Stomach smooth muscle (tissue), 2 donors: ENCODE data around the gene SPAM1.

Experiments
- H3K27ac ChIP-seq: one replicate; pipeline ENCODE4 v1.7.0; 2013; ENCODE audit warnings: mild to moderate bottlenecking, low read length, inconsistent platforms
- H3K27me3 ChIP-seq, 2 donors: one replicate each; pipeline ENCODE4 v1.7.0; 2013; ENCODE audit warnings: low read length in 2 of 2; ENCODE audit not compliant: insufficient read depth in 2 of 2, control insufficient read depth in 1 of 2
- H3K36me3 ChIP-seq, 2 donors: one replicate each; pipeline ENCODE4 v1.7.0; 2013; ENCODE audit warnings: low read length in 2 of 2; ENCODE audit not compliant: control insufficient read depth in 2 of 2, insufficient read depth in 2 of 2
- H3K4me1 ChIP-seq: one replicate; pipeline ENCODE4 v1.7.0; 2013; ENCODE audit warnings: low read length; ENCODE audit not compliant: control insufficient read depth, insufficient read depth
- H3K4me3 ChIP-seq, 2 donors: one replicate each; pipeline ENCODE4 v1.7.0; 2013; ENCODE audit warnings: low read length in 2 of 2
- H3K9ac ChIP-seq, 2 donors: one replicate each; pipeline ENCODE4 v1.7.0; 2013; ENCODE audit warnings: low read length in 2 of 2, mild to moderate bottlenecking in 1 of 2
- H3K9me3 ChIP-seq, 2 donors: one replicate each; pipeline ENCODE4 v1.7.0; 2013; ENCODE audit warnings: low read length in 2 of 2; ENCODE audit not compliant: control insufficient read depth in 2 of 2
- donor health status: healthy.
- donor health status: Pancreatic carcinoma.

SPAM1 gene

DNA sequence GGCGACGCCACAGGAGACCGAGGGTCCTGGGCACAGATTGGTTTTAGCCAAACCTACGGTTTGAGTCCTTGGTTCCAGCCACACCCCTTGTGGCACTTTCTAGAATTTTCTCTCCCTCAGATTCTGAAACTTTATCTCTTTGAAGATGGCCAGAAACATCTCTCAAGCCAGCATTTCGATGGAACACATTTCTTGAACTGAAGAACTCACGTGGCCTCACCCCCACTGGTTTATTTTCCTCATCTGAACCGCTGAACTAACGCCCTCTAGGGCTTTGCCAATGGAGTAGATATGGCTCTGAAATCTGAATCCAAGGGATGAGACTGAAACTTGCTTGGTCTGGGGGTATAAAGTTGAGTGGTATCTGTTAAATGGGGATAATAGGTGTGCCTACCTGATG is 6.7 kb upstream of the SPAM1 start:
- no peak overlapping the region for H3K4me3 ChIP-seq
- H3K4me1 ChIP-seq = no peaks in the 10 kb centered on the region
- H3K27me3 ChIP-seq = no peaks in the 10 kb centered on the region
- no peak overlapping the region for H3K9ac ChIP-seq
- H3K36me3 ChIP-seq = no peaks in the 10 kb centered on the region
- H3K27ac ChIP-seq = no peak overlapping the region
- no peaks in the 10 kb centered on the region for H3K9me3 ChIP-seq

DNA sequence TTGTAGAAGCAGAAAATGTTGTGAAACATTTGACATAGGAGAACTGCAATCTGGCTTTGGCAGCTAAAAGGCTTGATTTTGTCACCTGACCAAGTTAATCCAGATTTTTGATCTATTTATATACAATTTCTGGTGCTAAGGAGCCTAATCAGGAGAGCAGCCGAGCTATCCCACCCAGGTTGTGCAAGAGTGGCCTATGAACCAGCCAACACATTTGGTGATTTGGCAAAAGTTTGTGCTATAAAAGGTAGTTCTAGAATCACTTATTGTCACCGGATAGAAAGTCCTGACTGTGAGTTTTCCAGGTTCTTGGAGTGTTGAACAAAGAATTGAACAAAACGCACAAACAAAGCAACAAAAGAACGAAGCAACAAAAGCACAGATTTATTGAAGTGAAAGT is 1.4 kb upstream of the SPAM1 start:
- no peaks in the 10 kb centered on the region for H3K36me3 ChIP-seq
- no peak overlapping the region for H3K4me3 ChIP-seq
- no peak overlapping the region for H3K9ac ChIP-seq
- no peaks in the 10 kb centered on the region for H3K27me3 ChIP-seq
- H3K27ac ChIP-seq = no peak overlapping the region
- H3K4me1 ChIP-seq = no peaks in the 10 kb centered on the region
- no peaks in the 10 kb centered on the region for H3K9me3 ChIP-seq

DNA sequence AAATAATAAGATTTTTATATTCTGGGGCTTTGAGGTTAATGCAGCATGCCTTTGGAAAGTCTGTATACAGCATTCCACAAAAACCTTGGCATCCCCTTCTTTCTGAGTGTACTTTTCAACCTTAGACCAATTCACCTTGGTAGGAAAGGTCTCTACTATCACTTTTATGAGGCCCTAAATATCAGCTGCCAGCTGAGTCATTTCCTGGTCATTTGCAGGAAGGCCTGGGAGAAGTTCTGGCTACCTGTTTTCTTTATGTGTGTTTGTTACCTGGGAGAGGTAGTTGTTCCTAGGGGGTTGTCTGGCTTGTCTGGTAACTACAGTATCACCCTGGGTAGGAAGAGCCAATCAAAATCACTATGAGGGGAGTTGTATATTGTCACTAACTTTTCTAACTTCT is 4.1 kb downstream of the SPAM1 start:
- no peaks in the 10 kb centered on the region for H3K4me1 ChIP-seq
- H3K9me3 ChIP-seq = no peaks in the 10 kb centered on the region
- no peak overlapping the region for H3K4me3 ChIP-seq
- H3K36me3 ChIP-seq = no peaks in the 10 kb centered on the region
- no peak overlapping the region for H3K9ac ChIP-seq
- H3K27ac ChIP-seq = no peak overlapping the region
- H3K27me3 ChIP-seq = no peaks in the 10 kb centered on the region

DNA sequence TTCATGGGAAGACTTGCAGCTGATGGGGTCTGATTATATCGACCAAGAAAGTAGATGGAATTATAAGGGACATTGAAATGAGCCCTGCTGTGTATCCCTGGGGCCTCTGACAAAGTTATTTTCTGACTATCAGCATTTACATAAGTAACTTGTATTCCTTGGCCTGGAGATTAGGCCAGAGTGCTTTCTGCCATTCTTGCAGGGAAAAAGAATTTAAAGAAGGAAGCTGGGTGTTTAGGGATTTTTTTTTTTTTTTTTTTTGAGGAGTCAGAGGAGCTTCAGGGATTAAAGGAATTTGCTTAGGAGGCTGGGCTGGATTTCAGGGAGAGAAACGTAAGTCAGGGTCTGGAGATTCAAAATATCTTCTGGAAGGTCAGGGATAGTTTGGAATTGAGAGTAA is 4.6 kb downstream of the SPAM1 start:
- Histone ChIP-seq H3K9me3 (no peaks in the 10 kb centered on the region), H3K4me3 (no peak overlapping the region), H3K27ac (no peak overlapping the region), H3K27me3 (no peaks in the 10 kb centered on the region), H3K9ac (no peak overlapping the region), H3K36me3 (no peaks in the 10 kb centered on the region), H3K4me1 (no peaks in the 10 kb centered on the region)

DNA sequence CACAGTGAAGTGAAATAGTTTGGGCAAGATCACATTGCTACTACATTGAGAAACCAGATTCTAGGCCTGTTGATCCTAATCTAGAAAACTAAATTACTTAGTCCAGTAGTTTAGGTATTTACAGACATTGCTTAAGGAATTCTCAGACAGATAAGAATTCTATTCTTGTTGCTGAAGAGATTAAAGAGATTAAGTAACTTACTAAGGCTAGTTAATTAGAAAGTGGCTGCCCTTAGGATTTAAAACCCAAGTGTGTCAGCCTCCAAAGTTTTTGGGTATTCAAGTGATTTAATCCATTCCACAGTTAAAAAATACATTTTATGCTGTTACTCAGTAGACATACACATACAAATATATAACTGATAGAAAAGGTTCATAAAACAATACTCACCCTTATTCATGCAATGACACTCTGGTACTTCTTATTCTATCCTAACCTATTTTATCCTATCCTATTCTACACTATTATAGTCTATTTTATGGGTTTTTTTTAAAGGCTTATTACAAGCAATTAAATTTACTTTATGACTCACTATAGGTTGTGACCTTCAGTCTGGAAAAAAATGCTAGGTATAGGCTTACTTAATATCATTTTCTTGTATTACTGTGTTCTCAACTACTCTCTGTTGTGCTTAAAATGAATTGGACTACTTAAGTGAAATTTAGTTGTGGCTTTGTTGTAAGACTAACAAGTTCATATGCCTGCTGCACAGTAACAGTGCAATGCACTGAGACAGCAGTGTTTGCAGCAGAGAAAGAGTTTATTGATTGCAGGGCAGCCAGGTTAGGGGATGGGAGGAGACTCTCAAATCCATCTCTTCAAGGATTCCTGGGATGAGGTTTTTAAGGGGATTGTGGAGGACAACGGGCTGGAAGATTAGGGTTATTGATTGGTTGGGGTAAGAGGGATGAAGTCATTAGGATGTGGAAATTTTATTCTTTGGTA is 10.7 kb downstream of the SPAM1 start:
- Histone ChIP-seq H3K9me3 (no peaks in the 10 kb centered on the region), H3K4me3 (no peak overlapping the region), H3K4me1 (no peaks in the 10 kb centered on the region), H3K27me3 (no peaks in the 10 kb centered on the region), H3K27ac (no peak overlapping the region), H3K36me3 (no peaks in the 10 kb centered on the region), H3K9ac (no peak overlapping the region)

DNA sequence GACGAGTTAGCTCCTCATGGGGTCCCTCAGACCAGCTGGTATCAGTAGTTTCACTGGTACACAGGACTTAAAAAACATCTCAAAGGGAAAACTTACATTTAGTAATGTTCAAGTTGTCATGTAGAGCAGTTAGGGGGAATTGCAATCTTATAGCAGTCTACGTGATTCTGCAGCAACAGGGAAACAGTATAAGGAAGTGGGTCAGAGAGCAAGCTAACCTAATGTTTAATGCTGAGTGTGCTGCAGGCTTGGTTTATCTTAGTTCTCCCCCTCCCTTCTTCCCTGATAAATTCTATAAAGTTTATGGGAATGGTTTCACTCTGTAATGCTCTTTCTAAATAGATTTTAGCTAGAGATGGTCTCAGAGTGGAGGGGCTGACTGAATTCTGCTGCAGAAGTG is 11.3 kb downstream of the SPAM1 start:
- Histone ChIP-seq H3K27ac (no peak overlapping the region), H3K27me3 (no peaks in the 10 kb centered on the region), H3K9me3 (no peaks in the 10 kb centered on the region)

DNA sequence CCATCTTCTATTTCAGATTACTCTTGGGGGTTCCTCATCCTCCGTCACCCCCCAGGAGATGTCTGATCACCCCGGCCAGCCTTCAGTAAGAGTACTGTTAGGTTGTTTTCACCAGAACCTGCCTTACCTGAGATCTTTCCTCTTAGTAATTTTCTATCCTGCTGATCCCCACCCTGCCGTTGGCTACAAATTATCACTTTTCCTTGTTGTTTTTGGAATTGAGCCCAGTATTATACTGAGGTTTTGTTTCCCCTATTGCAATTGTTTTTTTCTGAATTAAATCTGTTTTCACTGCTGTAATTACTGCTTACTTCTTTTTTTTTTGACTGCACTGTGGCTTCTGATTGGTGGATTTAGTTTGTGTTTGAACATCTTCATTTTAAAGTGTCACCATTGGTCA is 14.7 kb downstream of the SPAM1 start:
- H3K27ac ChIP-seq = no peak overlapping the region
- H3K36me3 ChIP-seq = no peaks in the 10 kb centered on the region
- H3K9me3 ChIP-seq = no peaks in the 10 kb centered on the region
- H3K4me3 ChIP-seq = no peak overlapping the region
- no peak overlapping the region for H3K9ac ChIP-seq
- H3K4me1 ChIP-seq = no peaks in the 10 kb centered on the region
- H3K27me3 ChIP-seq = no peaks in the 10 kb centered on the region

More for the DNA sequence above, 11.3 kb downstream of the SPAM1 start:
- Histone ChIP-seq H3K9ac (no peak overlapping the region), H3K4me3 (no peak overlapping the region), H3K36me3 (no peaks in the 10 kb centered on the region), H3K4me1 (no peaks in the 10 kb centered on the region)

DNA sequence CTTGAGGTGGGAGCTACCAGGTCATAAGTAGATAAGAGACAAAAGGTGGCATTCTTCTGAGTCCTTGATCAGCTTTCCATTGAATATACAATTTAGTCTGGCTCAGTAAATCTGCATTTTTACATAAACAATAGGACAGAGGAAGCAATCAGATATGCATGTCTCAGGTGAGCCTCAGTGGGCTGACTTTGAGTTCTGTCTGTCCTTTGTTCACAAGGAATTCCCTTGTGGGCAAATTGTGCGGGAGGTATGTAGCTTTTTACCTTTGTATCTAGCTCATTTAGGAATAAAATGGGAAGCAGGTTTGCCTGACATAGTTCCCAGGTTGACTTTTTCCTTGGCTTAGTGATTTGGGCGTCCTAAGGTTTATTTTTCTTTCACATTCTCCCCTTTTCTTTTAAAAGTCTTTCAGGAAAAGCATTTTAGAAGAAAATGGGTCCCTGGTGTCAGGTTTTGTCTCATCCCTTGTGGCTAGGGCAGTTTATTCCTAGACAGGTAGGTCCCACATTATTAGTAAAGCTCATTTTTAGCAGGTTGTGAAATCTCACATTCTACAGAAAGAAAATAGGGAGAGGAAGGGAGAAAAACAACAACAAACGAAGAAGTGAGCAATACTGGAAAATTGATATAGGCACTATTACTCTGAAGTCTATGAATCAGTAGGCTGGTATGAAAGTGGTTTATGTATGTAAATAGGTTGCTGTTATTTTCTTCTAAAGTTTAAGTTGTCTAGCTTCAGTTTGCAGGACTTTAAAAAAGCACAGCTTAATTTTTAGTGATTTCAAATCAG is 16.5 kb downstream of the SPAM1 start:
- Histone ChIP-seq H3K9me3 (no peaks in the 10 kb centered on the region), H3K9ac (no peak overlapping the region), H3K4me3 (no peak overlapping the region), H3K4me1 (no peaks in the 10 kb centered on the region), H3K27ac (no peak overlapping the region), H3K36me3 (no peaks in the 10 kb centered on the region), H3K27me3 (no peaks in the 10 kb centered on the region)

DNA sequence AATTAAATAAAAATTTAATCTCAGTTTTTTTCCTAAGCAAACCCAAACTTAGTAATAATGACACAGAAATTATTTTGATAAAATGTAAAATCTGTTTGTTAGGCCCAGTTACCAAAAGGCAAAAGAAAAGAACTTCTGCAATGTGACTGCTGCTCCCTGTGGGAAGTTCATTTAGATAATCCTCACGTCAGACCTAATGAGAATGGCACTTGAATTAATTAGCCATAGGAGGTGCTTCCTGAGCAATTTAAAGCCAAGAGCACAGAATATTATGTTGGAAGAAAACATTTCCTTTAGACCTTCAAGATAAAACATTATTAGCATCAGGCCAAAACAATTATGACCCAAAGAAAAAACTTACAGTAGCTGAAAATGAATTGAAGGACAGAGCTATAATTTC is 19.4 kb downstream of the SPAM1 start:
- Histone ChIP-seq H3K27ac (no peak overlapping the region), H3K4me1 (no peaks in the 10 kb centered on the region), H3K9me3 (no peaks in the 10 kb centered on the region), H3K4me3 (no peak overlapping the region), H3K9ac (no peak overlapping the region), H3K27me3 (no peaks in the 10 kb centered on the region), H3K36me3 (no peaks in the 10 kb centered on the region)

DNA sequence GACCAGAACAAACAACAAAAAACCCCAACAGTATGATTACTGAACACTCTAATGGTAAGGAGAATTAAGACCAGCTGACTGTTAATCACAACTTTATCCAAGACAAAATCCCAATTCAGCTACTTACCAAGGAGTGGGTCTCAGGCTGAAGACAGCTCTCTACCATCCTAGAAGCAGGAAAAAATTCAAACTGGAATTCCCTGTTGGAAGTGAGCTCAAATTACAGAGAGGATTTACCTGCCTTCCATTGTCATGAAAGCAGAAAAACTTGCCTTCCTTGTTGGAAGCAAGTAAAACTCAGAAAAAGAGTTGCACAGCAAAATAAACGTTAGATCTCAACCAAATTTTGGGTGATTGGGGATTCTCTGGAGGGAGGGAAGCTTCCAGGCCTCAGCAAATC is 20.9 kb downstream of the SPAM1 start:
- Histone ChIP-seq H3K27ac (no peak overlapping the region), H3K36me3 (no peaks in the 10 kb centered on the region), H3K4me1 (no peaks in the 10 kb centered on the region), H3K4me3 (no peak overlapping the region), H3K27me3 (no peaks in the 10 kb centered on the region), H3K9ac (no peak overlapping the region), H3K9me3 (no peaks in the 10 kb centered on the region)

DNA sequence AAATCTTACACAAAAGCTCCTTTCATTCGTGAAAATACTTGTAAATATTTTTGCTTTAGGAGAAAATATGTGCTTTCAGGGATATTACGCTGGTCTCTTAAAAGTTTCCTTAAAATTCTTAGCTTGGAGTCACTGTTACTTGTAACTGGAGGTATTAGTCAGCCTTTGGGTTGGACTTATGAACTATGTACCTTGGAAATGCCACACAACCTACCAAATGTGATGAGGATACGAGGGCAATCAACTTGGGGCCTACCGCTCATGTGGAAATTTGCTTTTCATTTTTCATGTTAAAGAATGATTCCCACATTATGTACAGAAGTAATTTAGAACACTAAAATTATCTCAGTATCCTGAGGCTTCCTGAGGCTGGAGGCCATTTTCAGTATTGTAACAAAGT is 23.1 kb downstream of the SPAM1 start:
- H3K27me3 ChIP-seq = no peaks in the 10 kb centered on the region
- H3K36me3 ChIP-seq = no peaks in the 10 kb centered on the region
- H3K4me3 ChIP-seq = no peak overlapping the region
- no peaks in the 10 kb centered on the region for H3K4me1 ChIP-seq
- no peaks in the 10 kb centered on the region for H3K9me3 ChIP-seq
- H3K9ac ChIP-seq = no peak overlapping the region
- no peak overlapping the region for H3K27ac ChIP-seq
